HG02840 (cell line): Measurements from ENCODE around the gene CFAP70.
"Not testable (repeated sequence)": the region's sequence is repeated elsewhere in the genome, so short reads cannot be mapped to it uniquely, and the experiment has no call there.

Experiments
- ATAC-seq: cut with Tn5 transposase; IDR thresholded peaks from one replicate; pipeline ENCODE4 v1.9.1; 2021; ENCODE audit warnings: mild to moderate bottlenecking, moderate library complexity, moderate number of reproducible peaks; ENCODE audit not compliant: unreplicated experiment, low FRiP score

The CFAP70 gene

GRCh38 chr10:73261362-73261995 is 97.2 kb downstream of the CFAP70 start:
- ATAC-seq: no peak

DNA sequence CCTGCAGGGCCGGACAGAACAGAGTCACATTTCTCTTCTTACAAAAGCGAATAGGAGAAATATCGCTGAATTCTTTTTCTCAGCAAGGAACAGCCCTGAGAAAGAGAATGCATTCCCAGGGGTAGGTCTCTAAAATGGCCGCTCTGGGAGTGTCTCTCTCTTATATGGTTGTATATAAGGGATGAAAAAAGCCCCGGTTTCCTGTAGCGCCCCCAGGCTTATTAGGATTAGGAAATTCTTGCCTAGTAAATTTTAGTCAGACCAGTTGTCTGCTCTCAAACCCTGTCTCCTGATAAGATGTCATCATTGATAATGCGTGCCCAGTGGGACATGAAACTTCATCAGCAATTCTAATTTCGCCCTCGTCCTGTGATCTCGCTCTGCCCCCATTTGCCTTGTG is 100.1 kb downstream of the CFAP70 start:
- not testable (repeated sequence) for ATAC-seq

DNA sequence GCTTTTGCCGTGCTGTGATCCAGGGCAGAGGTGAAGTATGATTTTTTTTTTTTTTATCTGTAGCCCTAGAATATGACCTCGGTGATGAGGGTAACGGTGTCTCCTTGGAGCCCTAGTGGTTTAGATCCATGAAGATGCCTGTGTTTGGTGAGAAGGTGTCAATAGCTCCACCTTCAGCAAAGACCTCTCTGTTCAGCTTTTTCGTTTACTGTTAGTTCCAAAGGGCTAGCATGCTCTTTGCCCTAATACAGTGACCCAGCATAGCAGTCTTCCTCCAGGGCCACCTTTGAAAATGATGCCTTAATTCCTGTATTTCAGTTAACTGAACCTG is 105.5 kb downstream of the CFAP70 start:
- no peak for ATAC-seq

DNA sequence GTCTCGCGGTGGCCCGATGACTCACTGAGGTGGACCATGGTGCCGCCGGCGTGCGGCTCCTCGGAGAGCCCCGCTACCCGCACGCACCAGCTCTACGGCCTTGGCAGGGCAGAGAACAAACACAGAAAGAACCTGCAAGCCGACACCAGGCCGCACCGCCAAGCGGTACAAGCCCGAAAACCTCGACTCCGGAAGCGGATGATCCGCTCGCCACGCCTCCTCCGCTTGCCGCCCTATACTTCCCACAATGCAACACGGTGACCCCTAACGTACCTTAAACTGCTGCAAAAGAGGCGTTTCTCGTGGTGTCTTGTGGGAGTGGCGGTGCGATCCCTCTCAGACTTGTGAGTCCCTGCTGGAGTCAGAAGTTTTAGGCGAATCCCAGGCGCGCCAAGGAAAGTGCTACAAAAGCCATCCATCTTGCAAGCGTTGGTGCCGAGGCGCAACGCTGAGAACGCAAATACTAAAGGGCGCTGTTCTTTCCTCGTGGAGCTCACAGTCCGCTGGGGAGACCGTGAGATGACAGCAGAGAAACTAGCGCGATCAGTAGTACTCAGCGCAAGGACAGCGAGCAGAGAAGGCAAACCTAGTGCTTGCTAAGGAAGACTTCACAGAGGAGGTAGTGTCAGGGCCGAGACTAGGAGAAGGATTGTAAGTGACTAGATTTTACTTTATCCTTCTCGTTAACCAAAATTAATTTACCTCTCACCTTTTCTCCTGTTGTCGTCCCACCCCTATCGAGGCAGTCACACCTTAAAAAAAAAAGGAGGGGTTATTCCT is 106.0 kb downstream of the CFAP70 start, which contains the start of gene MRPS16:
Gene MRPS16, minus strand, starts transcription at position 200 of the 780 bp plus-strand sequence. Its CDS starts 162 bp downstream, at position 38.
- peak; percentile 73 for ATAC-seq

DNA sequence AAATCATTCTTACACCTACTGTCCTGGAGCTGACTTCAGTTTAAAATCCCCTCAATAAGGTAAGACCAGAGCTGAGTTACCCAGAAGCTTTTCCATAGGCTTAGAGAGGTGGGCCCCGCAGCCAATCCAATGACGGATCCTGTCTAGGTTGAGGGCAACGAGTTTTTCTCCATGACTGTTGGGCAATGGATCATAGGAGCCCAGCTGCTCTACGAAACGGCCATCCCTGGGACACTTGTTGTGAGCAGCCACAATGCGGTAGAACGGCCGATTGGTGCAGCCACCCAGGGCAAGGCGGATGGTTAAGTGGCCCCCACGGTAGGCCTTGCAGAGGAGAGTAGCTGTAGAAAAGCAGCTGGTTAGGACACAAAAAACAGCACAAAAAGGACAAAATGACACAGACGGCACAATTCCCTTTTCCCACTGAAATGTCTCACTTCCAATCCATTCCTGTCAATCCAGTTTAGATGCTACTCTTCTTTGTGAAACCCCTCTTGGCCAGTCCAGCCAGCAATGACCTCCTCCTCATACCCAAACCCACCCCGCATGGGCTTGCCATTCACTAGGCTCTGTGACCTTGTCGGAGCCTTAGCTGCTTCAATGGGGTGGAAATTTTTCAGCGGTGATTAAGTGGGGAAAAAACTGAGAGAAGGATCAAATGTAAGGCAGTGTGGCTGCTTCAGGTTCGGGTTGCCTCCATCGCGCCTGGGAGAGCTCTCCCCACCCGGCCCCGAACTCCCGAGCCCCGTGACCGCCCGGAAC is 106.8 kb downstream of the CFAP70 start:
- ATAC-seq: peak; percentile 29

DNA sequence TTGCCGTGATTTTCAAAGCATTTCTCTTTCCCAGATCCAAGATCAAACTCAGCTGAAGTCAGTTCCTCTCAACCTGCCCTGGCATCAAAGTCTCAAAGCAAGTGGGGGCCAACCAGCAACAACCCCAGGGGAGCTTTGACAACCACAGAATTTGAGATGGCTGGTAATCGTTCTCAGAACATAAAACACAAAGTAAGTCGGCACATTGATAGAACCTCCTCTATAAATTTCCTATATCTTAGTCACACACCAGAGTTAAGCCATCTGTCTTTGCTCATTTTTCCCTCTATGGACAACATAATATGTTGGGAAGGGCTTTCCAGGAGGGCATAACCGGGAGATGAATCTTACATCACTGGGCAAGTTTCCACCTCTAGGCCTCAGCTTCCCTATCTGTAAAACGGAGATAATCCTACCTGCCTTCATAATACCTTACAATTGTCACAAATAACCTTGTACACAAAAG is 110.4 kb downstream of the CFAP70 start:
- ATAC-seq: no peak

GRCh38 chr10:73247509-73248258 is 111.0 kb downstream of the CFAP70 start:
- ATAC-seq: no peak

DNA sequence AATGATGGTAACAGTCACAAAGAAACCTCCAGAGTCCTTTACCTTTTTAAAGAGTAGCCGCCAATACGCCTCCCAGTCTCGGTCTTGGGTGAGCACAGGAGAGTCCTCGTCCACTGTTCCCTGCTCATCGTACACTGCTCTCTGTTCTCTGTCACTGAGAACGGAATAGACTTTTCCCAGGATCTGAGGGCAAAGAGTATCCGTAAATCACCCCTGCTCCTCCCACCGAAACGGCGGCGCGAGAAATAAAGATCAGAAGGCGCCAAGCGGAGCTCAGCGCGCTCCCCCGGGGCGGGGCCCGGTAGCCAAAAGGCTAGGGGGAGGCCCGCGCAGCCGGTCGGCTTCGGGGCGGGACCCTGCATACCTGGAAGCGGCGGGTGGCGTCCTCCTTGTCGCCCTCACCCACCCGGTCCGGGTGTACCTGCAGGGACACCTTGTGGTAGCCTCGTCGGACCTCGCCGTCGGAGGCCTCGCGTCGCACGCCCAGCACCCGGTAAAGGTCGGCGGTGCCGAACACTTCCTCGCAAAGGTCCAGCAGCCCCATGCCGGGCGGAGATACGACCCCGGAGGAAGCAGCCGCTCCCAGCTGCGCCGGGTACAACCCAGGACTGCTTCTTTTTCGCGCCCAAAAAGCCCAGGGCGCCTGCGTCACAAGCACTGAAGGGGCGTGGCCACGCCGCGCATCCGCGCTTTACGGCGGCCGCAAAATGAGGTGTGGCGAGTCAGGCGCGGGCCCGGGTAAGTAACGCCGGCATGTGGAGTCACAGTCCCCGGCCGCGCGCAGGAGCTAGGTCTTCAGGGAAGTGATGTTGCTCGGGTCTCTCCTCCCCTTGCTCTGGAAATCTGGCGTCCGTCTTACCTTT is 111.8 kb downstream of the CFAP70 start, which contains the start of gene DNAJC9:
Gene DNAJC9, minus strand, starts transcription at position 610 of the 863 bp plus-strand sequence. Its CDS starts 66 bp downstream, at position 544.
- ATAC-seq: peak; percentile 88

DNA sequence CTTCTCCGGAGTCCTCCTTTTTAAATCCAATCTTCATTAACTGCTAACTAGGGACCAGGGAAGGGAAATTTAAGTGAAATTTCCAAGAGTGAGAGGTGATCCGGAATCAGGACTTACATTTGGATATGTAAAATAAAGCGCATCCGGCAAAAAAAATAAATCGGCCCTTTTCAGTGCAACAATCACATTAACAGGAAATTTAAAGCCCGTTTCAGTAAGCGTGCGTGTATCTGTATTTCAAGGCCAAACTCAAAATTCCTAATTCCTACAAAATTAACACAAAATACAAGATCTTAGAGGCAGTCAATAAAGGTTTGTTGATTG is 112.4 kb downstream of the CFAP70 start:
- no peak for ATAC-seq

DNA sequence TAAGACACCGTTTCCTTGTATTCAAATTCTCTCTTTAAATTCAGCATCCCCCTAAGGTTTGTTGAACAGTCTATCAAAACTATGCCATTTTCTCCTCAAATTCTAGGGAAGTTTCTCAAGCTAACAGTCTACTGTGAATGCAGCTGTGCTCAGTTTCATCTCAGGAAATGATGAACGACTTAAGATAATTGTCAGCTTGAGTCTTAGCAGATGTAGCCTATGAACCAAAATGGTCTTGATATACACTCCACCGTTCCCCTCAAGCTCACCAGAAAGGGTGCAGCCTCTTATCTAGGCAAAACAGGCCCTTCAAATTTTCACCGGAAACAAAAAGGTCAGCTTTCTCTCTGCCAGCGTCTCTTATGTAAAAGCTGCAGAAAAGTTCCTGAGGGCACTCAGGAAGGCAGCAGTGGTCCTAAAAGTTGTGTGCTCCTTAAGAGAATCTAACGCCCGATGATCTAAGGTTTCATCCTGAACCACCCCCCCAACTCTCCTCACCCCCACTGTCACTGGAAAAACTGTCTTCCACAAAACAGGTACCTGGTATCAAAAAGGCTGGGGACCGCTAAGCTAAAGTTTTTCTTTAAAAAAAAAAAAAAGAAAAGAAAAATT is 113.7 kb downstream of the CFAP70 start:
- ATAC-seq: no peak

GRCh38 chr10:73239908-73240307 is 118.8 kb downstream of the CFAP70 start:
- ATAC-seq: no peak

GRCh38 chr10:73238990-73239566 is 119.6 kb downstream of the CFAP70 start:
- no peak for ATAC-seq

- ATAC-seq: no peak
Measured at GRCh38 chr10:73234695-73235094, 124.0 kb downstream of the CFAP70 start.

DNA sequence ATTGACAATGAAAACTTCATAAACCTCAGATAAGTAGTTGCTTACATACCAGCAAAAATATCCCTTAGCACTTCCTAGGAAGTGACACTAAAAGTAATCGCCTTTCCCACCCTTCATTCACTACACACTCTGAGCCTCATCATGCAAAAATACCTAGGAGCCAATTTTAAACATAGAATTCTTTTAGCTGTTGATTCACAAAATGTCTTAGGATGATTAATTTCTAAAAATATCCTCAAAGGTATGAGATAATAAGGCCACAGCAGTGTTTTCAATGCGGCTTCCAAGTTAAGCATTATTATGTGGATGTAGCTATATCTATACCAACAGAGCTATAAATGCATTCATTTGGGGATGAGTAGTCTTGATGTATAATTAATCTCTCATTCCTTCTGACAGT is 124.8 kb downstream of the CFAP70 start:
- ATAC-seq: no peak

DNA sequence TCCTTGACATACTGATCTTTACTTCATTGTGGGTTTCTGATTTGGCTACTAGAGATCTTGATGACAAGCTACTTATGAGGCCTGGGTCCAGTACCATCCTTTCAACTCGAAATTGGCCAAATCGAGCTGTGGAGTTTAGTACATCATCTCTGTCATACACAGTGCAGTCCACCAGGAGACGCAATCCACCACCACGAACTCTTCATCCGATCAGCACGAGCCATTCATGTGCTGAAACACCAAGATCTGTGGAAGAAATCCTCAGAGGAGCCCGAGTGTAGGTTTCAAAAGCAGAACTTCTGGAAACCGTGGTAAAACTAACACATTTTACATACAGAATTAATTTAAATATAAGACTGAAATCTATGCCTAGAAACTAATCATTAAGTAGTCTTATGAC is 125.8 kb downstream of the CFAP70 start:
- ATAC-seq: no peak

DNA sequence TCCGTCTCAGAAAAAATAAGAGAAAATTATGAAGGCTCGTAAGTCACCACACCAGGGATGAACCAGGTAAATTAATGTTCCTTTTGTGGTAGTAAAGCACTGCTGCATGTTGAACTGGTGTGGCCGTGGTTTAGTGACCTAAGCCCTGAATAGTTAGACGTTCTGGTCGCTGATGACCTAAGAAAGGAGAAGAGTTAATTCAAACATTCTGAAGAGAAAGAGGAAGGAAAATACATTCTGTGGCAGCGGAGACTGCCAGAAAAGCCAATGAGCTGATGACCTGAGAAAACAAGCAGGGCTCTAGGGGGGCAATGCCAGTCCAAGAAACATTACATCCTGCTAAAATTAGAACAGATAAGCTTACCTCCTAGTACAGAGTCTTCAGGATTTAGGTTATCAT is 129.1 kb downstream of the CFAP70 start:
- ATAC-seq: no peak

DNA sequence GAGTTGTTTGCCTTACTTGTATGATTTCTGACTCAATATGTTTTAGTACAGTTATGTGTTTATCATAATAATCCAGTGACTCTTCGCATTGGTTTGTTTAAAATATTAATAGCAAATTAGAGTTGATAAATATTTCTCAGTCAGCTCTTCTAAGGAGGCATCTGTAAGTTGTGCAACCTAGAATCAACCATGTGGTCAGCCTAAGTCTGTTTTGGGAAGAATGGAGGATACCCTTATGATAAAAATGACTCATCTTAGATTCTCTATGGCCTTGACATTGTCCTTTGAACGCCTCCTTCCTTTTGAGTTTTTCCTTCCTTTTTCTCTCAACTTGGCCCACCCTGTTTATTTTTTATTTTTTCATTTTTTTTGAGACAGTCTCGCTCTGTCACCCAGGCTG is 130.4 kb downstream of the CFAP70 start:
- ATAC-seq: no peak

- ATAC-seq: no peak
Measured at GRCh38 chr10:73226663-73227062, 132.0 kb downstream of the CFAP70 start.

DNA sequence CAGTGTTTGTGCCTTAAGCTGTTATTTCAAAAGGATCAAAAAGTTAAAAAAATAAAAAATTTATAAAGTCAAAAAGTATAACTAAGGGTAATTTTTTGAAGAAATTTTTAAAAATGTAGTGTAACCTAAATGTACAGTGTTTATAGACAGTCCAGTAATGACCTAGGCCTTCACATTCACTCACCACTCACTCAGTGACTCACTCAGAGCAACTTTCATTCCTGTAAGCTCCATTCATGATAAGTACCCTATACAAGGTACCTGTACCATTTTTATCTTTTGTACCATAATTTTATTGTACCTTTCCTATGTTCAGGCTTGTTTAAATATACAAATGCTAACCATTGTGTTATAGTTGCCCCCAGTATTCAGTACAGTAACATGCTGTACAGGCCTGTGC is 133.1 kb downstream of the CFAP70 start:
- no peak for ATAC-seq
